Measurements from ENCODE around the gene ERCC6L2. TPM values are rescaled to one million over a fixed set of nuclear protein-coding genes. Genes with fewer than 3 reads are reported as not detected.

ERCC6L2 gene
- total and polyA plus RNA-seq, 2 donors (not counting 3 experiments of a cell fraction or from before 2014, with no cell fraction given): 4.7 to 31.8 TPM

GRCh38 chr9:95953986-95954385, 78.5 kb downstream of the ERCC6L2 start:
- peaks cover 10% of the 10 kb centered on the region for H3K4me1 ChIP-seq (ENCODE audit: control insufficient read depth, extremely low read depth, insufficient read depth, low read length)
- H3K4me2 ChIP-seq (ENCODE audit: insufficient read depth, low read length): no peak overlapping the region
- H3K4me3 ChIP-seq (replicated peaks in 1 of 3; ENCODE audit: insufficient read depth in 1 of 3, low read depth in 1 of 3, low read length in 3 of 3): no peak overlapping the region
- FAIRE-seq: no peak
- no peaks in the 10 kb centered on the region for H3K79me2 ChIP-seq (ENCODE audit: control insufficient read depth, insufficient read depth, low read length)
- no peaks in the 10 kb centered on the region for H3K36me3 ChIP-seq (ENCODE audit: control insufficient read depth in 2 of 2, extremely low read depth in 1 of 2, insufficient read depth in 2 of 2, low read length in 2 of 2)
- dilution Hi-C loops (cut with MboI; ENCODE audit: extremely low pct_ligation_motif_present, low sequenced_read_pairs): no loop called here
- H2AFZ ChIP-seq (ENCODE audit: low read depth, low read length): no peak overlapping the region
- no peaks in the 10 kb centered on the region for H3K27me3 ChIP-seq (ENCODE audit: control insufficient read depth in 2 of 2, insufficient read depth in 2 of 2, low read length in 2 of 2)
- no peak overlapping the region for H3K27ac ChIP-seq (ENCODE audit: insufficient read depth, low read depth, low read length)
- ChIA-PET CTCF (no interaction called here), POLR2A (no interaction called here)
- no peaks in the 10 kb centered on the region for H3K9me1 ChIP-seq (replicated peaks; ENCODE audit: control insufficient read depth, extremely low read depth, insufficient read depth, low read length)
- H4K20me1 ChIP-seq (replicated peaks; ENCODE audit: control insufficient read depth, extremely low read depth, insufficient read depth, low read length): no peaks in the 10 kb centered on the region
- BruUV-seq (replicated peaks): no TSS peak
- intact Hi-C loops (cut with micrococcal nuclease): no loop called here
- no peak for DNase-seq (ENCODE audit: low read depth, low spot score)
- H3K9me3 ChIP-seq (replicated peaks; ENCODE audit: control insufficient read depth, insufficient read depth, low read length): no peaks in the 10 kb centered on the region
- H3K9ac ChIP-seq (replicated peaks; ENCODE audit: extremely low read depth, insufficient read depth, low read length): no peak overlapping the region
- TF ChIP-seq FOS (IDR thresholded peaks at IDR 0.05; ENCODE audit: borderline replicate concordance, insufficient read depth, low read length): no peak
- no peak for TF ChIP-seq GATA2 (IDR thresholded peaks at IDR 0.05; ENCODE audit: insufficient read depth, insufficient read length, low read depth, low read length)
- no peak for TF ChIP-seq CTCF (IDR thresholded peaks at IDR 0.05; ENCODE audit: extremely low read depth in 1 of 2, insufficient read depth in 1 of 2, low read depth in 1 of 2, low read length in 2 of 2)
- TF ChIP-seq POLR2AphosphoS5 (IDR thresholded peaks at IDR 0.05; ENCODE audit: insufficient read depth, low read depth, low read length): no peak
- TF ChIP-seq MYC (IDR thresholded peaks at IDR 0.05; ENCODE audit: low read depth, low read length): no peak
- no peak for TF ChIP-seq MAX (IDR thresholded peaks at IDR 0.05; ENCODE audit: insufficient read depth, insufficient read length)
- no peak for TF ChIP-seq POLR2A (IDR thresholded peaks at IDR 0.05; ENCODE audit: low read depth, low read length)
- no peak for TF ChIP-seq EZH2 (IDR thresholded peaks at IDR 0.05; ENCODE audit: borderline replicate concordance, low read depth, low read length, severe bottlenecking)
- TF ChIP-seq JUN (IDR thresholded peaks at IDR 0.05; ENCODE audit: borderline replicate concordance, insufficient read depth, insufficient read length, low read depth): no peak
